SIG-M5 (cell line): ENCODE measurements around the gene FASTKD1.
"Not testable (repeated sequence)": the region's sequence is repeated elsewhere in the genome, so short reads cannot be mapped to it uniquely, and the experiment has no call there.

Experiments
- DNase-seq: peaks from one replicate; lab custom pipeline; 2025; lab: John Stamatoyannopoulos, UW

The FASTKD1 gene

DNA sequence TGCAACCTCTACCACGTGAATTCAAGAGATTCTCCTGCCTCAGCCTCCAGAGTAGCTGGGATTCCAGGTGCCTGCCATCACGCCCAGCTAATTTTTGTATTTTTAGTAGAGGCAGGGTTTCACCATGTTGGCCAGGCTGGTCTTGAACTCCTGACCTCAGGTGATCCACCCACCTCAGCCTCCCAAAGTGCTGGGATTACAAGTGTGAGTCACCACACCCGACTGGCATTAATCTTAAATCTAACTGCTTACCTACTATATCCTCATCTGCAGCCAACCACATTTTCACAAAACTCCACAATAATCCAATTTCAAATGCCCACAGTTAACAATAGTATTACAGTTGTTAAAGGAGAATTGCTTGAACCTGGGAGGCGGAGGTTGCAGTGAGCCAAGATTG, 2.9 kb downstream of the FASTKD1 start:
- DNase-seq, result not testable (repeated sequence)

DNA sequence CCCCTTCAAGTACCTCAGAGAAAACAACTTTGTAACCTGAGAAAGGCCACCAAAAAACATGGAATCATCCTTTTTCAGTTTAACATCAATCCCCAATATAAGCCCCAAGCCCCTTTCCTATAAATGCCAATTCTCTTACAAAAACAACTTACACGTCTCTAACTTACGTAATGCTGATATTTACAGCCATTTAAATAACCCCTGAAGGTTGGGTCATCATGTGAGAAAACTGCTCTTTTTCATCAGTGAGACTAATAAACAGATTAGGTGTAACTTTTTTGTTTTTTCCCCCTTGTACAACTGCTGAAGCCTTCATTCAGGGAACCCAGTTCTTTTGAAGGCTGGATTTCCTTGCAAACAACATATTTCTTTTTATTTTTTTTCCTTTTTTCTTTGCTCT, 3.7 kb downstream of the FASTKD1 start:
- DNase-seq, result no peak

DNA sequence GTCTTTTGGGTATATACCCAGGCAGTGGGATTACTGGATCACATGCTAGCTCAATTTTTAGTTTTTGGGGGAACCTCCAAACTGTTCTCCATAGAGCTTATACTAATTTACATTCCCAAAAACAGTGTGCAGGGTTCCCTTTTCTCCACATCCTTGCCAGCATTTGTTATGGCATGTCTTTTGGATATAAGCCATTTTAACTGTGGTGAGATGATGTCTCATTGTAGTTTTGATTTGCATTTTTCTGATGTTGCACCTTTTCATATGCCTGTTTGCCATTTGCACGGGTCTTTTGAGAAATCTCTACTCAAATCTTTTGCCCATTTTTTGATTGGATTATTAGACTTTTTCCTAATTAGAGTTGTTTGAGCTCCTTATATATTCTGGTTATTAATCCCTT, 8.0 kb downstream of the FASTKD1 start:
- DNase-seq, result no peak

DNA sequence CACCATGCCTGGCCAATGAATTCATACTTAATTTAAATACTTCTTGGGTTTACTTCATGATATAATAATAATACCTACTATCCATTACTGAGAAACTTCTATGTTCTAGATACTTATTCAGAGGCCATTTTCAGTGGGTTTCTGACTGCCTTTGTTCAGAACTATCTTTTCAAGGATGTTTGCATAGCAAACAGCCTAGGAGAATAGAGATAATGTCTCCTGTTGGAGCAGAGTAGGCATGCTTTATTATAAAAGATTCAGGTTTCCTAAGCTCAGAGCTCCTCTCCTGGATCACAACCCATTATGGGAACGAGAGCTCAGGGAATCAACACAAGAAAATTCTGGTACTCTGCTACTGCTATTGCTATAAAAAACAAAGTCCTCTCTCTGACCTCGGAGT, 11.1 kb downstream of the FASTKD1 start:
- DNase-seq, result no peak

DNA sequence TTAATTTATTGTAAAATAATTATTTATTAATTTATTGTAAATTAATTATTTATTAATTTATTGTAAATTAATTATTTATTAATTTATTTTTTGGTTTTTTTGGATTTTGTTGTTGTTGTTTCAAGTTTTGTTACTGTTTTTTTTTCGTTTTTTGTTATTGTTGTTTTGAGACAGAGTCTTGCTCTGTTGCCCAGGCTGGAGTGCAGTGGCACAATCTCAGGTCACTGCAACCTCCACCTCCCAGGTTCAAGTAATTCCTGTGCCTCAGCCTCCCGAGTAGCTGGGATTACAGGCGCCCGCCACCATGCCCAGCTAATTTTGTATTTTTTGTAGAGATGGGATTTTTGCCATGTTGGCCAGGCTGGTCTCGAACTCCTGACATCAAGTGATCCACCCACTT, 11.6 kb downstream of the FASTKD1 start:
- DNase-seq, result not testable (repeated sequence)

DNA sequence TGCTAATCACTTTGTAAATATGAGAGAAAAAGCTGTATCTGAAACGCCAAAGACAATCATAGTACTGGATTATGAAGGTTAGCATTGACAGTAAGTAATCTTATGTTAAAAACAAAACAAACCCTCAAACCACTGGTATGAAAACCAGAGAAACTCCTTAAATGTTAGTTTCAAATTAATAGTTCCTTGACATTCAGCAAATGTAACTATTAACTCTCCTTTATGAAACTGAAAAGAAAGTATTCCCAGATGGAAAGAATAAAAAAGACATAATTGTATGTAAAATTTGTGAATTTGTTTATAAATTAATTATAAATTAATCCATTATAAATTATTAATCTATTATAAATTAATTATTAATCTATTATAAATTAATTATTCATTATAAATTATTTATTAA, 12.3 kb downstream of the FASTKD1 start:
- DNase-seq, result no peak

DNA sequence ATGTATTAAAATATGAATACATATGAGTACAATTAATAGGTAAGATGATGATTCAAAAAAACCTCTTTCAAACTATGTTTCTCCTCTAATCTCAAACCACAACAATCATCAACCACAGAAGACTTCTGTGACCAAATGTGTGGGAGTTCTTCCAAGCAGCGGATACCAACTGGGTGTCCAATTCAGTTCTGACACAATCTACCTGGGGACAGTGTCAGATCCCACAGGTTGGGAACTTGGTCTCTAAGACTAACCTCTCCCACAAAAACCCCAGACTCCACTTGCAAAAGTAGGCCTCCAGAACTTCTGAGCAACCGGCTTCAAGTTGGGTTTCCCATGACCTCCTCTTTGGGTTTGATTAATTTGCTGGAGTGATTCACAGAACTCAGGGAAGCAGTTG, 26.9 kb downstream of the FASTKD1 start:
- DNase-seq, result no peak

DNA sequence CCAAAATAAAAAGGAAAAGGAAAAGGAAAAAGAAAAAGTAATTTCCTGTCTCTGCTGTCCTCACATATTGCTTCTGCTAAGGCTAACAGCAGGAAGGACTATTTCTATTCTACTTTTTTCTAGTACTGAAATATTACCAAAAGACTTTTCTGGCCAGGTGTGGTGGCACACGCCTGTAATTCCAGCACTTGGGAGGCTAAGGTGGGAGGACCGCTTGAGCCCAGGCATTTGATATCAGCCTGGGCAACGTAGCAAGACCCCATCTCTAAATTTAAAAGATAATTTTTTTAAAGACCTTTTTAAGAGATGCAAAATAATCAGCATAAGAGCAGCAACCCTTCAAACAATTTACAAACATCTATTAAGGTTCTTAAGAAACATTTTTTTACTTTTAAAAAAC, 31.2 kb downstream of the FASTKD1 start:
- DNase-seq, result no peak

DNA sequence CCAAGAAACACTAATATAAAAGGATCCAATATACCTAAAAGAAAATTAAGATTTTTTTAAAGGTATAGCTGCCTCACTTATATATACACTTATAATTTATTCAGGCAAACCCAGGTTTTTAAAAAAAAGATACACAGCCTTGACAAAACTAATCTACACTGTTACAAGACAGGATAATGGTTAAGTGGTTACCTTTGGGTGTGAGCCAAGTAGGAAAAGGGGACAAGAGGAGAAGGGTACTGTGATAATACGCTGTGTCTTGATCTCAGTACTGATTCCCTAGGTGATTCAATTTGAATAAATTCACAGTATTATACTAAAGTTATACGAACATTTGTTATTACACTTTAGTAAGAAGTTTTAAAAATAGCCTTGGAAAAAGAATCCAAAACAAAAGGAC, 33.5 kb downstream of the FASTKD1 start:
- no peak for DNase-seq

DNA sequence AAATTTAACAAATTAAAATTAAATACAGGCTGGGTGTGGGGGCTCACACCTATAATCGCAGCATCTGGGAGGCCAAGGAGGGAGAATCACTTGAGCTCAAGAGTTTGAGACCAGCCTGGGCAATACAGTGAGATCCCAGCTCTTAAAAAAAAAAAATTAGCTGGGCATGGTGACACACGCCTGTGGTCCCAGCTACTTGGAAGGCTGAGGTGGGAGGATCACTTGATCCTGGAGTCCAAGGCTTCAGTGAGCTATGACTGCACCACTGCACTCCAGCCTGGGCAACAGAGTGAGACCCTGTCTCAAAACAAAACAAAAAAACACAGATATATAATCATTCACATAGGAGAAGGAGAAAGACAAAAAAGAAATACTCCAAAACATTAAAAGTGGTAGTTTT, 34.2 kb downstream of the FASTKD1 start:
- DNase-seq, result not testable (repeated sequence)

DNA sequence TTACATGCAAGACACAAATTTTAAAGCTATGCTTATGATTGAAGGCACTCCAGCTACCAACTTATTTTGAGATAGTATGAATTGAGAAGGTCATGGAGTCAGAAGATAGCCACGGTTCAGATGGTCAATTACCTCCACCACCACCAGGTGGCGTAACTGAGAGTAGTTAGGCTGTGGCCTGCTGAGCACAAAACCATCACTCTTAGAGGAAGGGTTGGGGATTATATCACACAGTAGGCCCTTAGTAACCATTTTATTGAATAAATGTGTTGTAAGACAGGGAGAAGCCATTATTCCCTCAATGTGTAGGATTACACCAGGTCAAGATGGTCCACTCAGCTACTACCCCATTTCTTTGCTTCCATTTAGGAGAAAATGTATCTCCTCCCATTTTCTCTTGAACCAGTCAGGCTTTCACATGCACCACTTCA, 45.4 kb downstream of the FASTKD1 start:
- DNase-seq, result no peak

DNA sequence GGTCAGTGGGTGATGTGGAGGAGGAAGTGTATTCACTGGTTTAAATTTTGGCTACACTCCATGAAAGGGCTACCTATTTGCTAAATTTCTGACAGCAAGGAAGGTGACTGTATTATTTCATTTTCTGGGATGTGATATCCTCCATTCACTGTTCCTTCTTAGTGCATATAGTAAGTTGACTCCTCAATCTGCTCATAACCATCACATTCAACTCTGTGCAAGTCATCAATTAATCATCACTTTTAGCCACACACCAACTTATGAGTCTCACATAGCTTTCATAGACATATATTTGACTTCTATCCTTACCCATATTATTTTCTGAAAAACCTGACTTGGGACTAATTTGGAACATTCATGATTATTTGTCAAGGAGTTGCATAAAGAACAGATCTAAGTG, 47.2 kb downstream of the FASTKD1 start:
- no peak for DNase-seq

DNA sequence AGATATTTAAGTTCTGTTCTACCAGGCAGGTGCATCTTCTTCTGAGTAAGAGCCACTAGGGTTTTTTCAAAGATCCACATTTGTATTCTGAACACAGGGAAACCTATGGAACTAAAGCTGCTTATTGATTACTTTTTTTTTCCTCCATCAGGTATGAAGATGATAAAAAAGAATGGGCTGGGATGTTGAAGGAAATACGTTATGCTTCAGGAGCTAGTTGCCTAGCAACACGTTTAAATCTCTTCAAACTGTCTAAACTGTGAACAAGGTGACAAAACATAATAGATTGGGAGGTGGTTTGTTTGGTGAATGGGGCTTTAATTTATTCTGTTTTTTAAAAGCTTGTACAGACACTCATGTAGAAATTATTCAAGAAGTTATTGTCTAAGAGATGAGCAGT, 48.2 kb downstream of the FASTKD1 start:
- DNase-seq, result no peak

DNA sequence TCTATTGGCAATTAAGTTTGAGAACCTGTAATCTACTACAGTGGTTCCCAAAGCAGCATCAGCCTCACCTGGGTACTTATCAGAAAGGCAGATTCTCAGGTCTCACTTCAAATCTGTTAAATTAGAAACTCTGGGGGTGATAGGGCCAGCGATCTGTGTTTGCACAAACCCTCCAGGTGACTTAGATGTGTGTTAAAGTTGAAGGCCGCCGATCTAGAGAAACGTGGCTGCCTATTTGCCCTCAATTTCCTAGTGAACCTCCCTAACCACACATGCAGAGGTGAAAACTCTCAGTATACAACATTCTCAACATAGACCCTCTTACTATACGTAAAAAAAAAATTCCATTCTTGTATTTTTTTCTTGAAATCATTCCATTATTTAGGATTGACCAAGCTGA, 50.0 kb downstream of the FASTKD1 start:
- DNase-seq, result no peak

DNA sequence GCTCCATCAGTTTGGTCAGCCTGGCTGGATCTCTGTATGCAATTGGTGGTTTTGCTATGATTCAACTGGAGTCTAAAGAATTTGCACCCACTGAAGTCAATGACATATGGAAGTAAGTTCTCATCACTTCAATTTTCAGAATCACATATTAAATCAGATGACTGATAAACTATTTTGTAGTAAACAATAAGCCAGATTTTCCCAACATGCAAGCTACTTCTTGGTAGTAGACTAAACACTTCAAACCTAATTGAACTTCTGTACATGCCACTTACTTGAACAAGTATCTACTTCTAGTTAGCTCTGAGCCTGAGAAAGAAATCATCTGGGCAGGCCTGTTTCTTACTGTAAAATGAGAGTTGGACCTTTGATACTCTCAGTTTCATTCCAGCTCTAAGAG, 52.8 kb downstream of the FASTKD1 start:
- DNase-seq, result no peak

DNA sequence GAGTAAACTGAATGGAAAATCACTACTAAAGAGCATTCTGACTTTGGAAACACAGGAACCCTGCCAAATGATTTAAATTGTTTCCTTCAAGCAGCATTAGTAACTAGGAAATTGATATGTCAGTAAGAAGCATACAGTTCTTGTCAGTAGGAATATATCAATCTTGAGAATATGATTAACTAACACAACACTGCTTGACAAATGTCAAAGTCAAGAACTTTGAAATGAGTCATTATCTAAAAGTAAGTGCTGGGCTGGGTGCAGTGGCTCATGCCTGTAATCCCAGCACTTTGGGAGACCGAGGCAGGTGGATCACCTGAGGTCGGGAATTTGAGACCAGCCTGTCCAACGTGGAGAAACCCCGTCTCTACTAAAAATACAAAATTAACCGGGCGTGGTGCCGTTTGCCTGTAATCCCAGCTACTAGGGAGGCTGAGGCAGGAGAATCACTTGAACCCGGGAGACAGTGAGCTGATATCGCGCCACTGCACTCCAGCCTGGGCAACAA, 57.1 kb downstream of the FASTKD1 start:
- DNase-seq, result not testable (repeated sequence)

DNA sequence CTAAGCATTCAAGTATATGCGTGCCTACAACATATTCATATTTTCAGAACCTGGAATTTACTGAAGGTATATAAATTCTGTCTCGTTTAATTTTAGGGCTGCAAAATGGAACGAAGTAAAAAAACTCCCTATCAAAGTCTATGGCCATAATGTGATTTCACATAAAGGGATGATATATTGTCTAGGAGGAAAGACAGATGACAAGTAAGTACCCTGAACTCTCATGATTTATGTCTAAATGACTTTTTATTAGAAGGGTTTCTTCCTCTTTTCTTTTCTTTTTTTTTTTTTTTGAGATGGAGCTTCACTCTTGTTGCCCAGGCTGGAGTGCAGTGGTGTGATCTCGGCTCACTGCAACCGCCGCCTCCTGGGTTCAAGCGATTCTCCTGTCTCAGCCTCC, 58.9 kb downstream of the FASTKD1 start:
- DNase-seq, result not testable (repeated sequence)

DNA sequence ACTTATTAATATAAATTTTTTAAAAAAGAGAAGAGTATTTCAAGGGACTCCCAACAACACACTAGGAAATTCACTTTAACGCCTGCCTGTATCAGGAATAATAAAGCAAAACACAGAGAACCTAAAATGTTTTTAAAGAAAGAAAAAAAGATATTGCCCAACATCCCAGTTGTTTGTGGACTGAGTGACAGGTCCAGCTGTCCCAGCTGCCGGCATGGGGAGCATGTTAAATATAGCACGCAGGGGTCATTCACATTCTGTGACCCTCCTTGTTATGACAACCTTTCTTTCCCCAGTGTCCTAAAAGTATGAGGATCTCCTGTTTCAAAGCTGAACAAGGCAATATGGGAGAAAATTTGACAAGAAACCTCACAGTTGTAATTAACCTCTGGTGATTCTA, 59.7 kb downstream of the FASTKD1 start:
- DNase-seq, result no peak

DNA sequence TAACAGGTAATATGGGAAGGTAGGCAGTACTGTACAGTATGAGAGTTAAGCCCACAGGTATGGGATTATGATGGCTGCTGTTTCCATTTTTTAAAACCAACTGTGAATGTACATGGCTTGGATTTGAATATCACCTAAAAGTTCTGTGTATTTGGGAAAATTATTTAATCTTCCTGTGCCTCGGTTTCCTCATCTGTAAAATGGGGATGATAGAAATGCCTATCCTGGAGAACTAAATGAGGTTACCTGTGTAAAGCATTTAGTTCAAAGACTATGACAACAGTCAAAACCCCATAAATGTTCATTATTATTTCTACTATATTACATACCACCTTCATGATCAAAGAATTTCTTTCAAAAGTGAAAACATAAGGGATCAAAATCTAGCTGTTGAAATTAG, 60.6 kb downstream of the FASTKD1 start:
- DNase-seq, result no peak

DNA sequence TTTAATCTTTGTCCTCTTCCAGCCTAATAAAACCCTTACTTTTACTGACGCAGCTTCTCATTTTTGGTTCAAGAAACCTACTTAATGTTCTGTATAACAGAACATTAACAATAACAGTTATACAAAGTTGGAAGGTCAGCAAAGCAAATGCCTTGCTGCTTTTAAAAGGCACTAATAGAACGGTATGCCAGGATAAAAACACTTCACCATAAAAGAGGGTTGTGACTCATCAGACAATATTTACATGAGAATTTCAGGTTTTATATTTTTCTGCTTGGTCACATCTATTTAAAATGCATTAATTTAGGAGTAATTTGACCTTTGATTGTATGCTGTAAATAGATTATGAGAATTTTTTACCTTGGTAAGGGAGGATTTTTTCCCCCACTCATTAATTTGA, 61.1 kb downstream of the FASTKD1 start:
- no peak for DNase-seq

DNA sequence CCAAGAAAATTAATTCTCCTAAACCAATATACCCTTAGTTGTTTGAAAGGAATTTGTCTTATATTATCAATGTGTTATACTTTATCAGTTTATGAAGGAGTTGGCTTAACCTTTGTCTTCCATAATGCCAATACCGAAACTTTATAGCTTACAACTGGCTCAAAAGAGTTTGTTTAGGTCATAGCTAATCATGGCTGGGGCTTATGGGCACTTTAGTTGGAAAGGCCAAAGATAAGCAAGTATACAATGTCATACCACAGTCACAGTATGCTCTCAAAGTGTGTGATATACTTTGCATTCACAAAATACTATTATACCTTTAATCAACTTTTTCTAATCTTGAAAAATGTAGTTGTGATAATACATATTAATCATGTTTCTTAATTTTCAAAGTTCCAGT, 61.8 kb downstream of the FASTKD1 start:
- DNase-seq, result no peak

DNA sequence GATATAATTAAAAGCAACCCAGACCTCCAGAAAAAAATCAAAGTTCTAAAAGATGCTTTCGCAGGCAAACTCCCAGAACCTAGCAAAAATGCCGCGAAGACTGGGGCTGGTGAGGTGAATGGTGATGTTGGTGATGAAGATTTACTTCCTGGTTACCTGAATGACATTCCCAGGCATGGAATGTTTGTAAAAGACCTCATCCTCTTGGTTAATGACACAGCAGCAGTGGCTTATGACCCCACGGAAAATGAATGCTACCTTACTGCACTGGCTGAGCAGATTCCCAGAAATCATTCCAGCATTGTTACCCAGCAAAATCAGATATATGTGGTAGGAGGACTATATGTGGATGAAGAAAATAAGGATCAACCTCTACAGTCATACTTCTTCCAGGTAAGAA, 63.2 kb downstream of the FASTKD1 start:
- DNase-seq, result no peak

DNA sequence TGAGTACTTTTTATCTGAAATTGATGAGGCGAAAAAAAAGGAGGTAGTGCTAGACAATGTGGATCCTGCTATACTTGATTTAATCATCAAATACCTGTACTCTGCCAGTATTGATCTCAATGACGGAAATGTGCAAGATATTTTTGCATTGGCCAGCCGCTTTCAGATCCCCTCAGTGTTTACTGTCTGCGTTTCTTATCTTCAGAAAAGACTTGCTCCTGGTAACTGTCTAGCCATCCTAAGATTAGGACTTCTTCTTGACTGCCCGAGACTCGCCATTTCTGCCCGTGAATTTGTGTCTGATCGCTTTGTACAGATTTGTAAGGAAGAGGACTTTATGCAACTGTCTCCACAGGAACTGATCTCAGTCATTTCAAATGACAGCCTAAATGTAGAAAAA, 63.7 kb downstream of the FASTKD1 start:
- DNase-seq, result no peak

DNA sequence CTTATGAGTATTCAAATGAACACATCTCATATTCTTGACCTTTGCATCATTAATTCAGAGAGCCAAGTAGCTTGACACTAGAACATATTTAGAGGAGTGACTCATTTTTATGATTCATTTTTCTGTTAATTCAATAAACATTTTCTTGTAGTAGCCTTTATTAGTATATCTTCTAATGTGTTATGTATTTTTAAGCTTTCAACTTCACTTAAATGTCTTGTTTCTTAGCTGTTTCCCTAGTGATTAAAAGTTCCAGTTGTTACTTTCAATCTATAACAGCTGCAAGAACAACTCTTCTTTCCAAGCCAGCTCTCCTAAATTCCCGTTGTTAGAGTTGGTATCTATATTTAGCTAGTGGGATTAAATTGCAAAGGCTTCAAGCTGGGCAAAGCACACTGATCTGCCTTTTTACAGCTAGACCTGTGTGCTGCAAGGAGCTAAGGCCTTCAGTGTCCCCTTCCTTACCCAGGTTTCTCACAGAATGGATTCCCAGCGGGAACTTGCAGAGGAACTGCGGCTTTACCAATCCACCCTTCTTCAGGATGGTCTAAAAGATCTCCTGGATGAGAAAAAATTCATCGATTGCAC, 64.3 kb downstream of the FASTKD1 start, which contains the start of gene KLHL41:
Gene KLHL41 (plus strand): TSS at position 405 of the 588 bp plus-strand sequence. CDS start 77 bp downstream, at position 482.
- no peak for DNase-seq
